Gastroesophageal sphincter (tissue), 3 donors: ENCODE measurements around the gene NRARP.

ENCODE experiments used
- POLR2A ChIP-seq, 2 donors: fragments of 450-650 bp; IDR thresholded peaks; one replicate each; pipeline ENCODE4 v1.6.1; 2017; ENCODE audit warnings: antibody characterized with exemption in 2 of 2, mild to moderate bottlenecking in 2 of 2, moderate library complexity in 1 of 2
- POLR2AphosphoS5 ChIP-seq: sonication (generic); formaldehyde crosslinking; IDR thresholded peaks from one replicate; pipeline ENCODE4 v1.6.1; 2017; ENCODE audit warnings: antibody characterized with exemption
- TF ChIP-seq, protein P1 (sequence below), 4 experiments: fragments of 200-600 bp in 2 of 4; fragments of 450-650 bp in 2 of 4; sonication (generic) in 1 of 4; IDR thresholded peaks; one replicate each; pipeline ENCODE4 v1.5.1; 2017 to 2019; ENCODE audit warnings: antibody characterized with exemption in 4 of 4, mild to moderate bottlenecking in 2 of 4, moderate library complexity in 2 of 4

DNA sequence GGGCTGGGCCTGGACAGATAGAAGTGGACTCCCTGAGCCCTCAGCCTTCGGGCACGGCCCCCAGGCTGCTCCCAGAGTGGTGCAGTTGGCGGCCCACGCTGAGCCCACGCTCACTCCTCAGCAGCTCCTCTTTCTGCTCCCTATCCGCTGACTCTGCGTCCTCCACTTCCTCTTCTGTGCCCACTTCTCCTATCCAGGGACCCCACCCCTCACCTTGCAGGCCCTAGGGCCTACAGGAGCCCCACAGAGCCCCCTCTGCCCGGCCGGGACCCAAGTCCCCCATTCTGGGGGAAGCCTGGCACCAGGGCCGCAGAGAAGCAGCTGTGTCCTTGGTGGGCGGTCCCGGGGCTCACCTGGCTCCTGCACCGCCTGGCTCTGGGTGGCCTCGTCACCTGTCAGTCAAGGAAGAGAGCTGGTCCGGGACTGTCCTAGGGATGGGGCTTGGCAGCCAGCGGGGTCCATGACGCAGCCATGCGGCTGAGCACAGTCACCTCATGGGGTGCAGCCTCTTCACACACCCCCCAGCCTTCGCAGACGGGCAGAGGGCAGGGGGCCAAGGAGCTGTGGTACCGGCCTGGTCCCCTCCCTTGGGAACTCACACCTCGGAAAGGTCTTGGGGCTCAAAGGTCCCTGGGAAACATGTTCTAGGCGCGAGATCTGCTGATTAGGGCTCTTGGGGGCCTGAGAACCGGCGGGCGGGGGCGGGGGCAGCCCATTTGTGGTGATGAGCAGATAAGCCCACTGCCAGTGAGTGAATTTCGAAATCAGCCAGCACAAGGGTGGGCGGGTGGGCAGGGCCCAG lies 5.4 kb upstream of the NRARP start:
- TF ChIP-seq, protein P1, sequence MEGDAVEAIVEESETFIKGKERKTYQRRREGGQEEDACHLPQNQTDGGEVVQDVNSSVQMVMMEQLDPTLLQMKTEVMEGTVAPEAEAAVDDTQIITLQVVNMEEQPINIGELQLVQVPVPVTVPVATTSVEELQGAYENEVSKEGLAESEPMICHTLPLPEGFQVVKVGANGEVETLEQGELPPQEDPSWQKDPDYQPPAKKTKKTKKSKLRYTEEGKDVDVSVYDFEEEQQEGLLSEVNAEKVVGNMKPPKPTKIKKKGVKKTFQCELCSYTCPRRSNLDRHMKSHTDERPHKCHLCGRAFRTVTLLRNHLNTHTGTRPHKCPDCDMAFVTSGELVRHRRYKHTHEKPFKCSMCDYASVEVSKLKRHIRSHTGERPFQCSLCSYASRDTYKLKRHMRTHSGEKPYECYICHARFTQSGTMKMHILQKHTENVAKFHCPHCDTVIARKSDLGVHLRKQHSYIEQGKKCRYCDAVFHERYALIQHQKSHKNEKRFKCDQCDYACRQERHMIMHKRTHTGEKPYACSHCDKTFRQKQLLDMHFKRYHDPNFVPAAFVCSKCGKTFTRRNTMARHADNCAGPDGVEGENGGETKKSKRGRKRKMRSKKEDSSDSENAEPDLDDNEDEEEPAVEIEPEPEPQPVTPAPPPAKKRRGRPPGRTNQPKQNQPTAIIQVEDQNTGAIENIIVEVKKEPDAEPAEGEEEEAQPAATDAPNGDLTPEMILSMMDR (IDR thresholded peaks at IDR 0.05): no peak
- no peak for TF ChIP-seq POLR2A (IDR thresholded peaks at IDR 0.05)
- no peak for TF ChIP-seq POLR2AphosphoS5
